ENCODE results near the gene TASP1. TPM values are rescaled to one million over a fixed set of nuclear protein-coding genes. Genes with fewer than 3 reads are reported as not detected.
"Not testable (repeated sequence)": the region's sequence is repeated elsewhere in the genome, so short reads cannot be mapped to it uniquely, and the experiment has no call there.

TASP1 gene
- total and polyA plus RNA-seq, 12 donors, result 3.6 to 13.0 (median 9.6) TPM

DNA sequence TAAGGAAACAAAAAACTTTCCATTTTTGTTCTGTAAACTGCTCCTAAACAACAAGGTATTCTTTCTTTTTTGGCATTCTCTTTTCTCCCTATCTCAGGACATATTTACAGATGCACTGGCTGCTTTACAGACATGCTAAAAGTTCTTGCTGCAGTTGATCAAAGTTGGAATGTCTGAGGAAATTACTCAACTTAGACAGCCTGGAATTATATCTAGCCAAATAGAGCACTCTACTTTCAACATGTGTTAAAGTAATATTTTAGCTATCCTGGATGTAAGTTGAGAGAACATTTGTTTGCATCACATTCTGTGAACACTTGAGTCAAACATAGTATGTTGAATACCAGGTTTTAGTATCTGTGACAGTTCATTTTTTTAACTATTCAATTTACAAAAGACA lies 24.8 kb downstream of the TASP1 start:
- TF ChIP-seq, protein P1, sequence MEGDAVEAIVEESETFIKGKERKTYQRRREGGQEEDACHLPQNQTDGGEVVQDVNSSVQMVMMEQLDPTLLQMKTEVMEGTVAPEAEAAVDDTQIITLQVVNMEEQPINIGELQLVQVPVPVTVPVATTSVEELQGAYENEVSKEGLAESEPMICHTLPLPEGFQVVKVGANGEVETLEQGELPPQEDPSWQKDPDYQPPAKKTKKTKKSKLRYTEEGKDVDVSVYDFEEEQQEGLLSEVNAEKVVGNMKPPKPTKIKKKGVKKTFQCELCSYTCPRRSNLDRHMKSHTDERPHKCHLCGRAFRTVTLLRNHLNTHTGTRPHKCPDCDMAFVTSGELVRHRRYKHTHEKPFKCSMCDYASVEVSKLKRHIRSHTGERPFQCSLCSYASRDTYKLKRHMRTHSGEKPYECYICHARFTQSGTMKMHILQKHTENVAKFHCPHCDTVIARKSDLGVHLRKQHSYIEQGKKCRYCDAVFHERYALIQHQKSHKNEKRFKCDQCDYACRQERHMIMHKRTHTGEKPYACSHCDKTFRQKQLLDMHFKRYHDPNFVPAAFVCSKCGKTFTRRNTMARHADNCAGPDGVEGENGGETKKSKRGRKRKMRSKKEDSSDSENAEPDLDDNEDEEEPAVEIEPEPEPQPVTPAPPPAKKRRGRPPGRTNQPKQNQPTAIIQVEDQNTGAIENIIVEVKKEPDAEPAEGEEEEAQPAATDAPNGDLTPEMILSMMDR (IDR thresholded peaks at IDR 0.05), result no peak
- TF ChIP-seq POLR2A (IDR thresholded peaks at IDR 0.05), result no peak
- intact Hi-C loops (cut with DNase I), result no loop called here
- Histone ChIP-seq H3K27me3 (no peaks in the 10 kb centered on the region), H3K27ac (no peak overlapping the region), H3K4me3 (no peak overlapping the region), H3K36me3 (replicated peaks in 1 of 2) (no peaks in the 10 kb centered on the region), H3K4me1 (replicated peaks in 1 of 2) (peaks cover 0 to 6% of the 10 kb centered on the region in 2 donors), H3K9me3 (replicated peaks in 1 of 3) (no peaks in the 10 kb centered on the region)
- no peak for DNase-seq

DNA sequence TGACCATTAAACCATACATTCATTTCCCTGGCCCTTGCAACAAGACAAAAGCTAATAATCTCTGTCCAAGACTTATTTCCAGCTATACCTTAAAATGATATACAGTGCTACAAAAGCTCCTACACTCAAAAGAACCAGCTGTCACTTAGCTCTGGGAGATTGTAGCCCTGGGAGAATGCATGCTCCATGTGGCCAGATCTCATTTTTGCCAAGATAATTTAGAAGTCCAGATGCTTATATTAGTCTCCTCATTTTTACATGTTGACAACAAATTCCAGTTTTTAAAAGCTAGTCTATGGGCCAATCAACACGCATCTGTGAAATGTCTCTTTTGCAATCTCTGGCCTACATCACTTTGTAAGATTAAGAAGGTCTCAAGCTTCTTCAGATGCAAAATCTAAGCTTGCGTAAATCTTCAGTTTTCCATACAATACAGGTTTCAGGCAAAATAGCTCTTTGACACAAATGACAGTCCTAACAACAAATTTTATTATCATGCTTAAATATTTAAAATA lies 27.1 kb downstream of the TASP1 start:
- Histone ChIP-seq H3K27ac (no peak overlapping the region), H3K4me1 (replicated peaks in 1 of 2) (peaks cover 0 to 6% of the 10 kb centered on the region in 2 donors), H3K4me3 (no peak overlapping the region), H3K27me3 (no peaks in the 10 kb centered on the region), H3K36me3 (replicated peaks in 1 of 2) (no peaks in the 10 kb centered on the region), H3K9me3 (replicated peaks in 1 of 3) (no peaks in the 10 kb centered on the region)
- no peak for DNase-seq
- WGBS, 4 donors, result 97 to 100% (median 98%) methylated on average over 2 of the region's 2 CpGs
- TF ChIP-seq, protein P1 (IDR thresholded peaks at IDR 0.05), result no peak
- no peak for TF ChIP-seq POLR2A (IDR thresholded peaks at IDR 0.05)
- intact Hi-C loops (cut with DNase I), result no loop called here

DNA sequence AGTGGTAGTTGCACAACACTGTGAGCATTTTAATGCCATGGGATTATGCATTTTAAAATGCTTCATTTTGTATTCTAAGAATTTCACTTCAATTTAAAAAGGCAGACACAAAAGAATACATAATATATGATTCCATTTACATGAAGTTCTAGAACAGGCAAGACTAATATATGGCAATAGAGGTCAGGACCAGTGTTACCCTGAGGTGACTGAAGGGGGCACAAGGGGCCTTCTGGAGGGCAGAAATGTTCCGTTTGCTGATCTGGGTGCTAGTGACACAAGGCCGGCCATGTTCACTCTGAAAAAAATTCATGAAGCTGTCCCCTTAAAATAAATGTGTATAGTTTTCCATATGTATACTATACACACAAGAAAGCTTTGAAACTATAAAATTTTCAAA lies 28.5 kb downstream of the TASP1 start:
- WGBS, 4 donors, result 87 to 90% (median 88%) methylated on average over 2 of the region's 2 CpGs
- no peak for DNase-seq
- Histone ChIP-seq H3K4me3 (no peak overlapping the region), H3K36me3 (replicated peaks in 1 of 2) (no peaks in the 10 kb centered on the region), H3K27ac (no peak overlapping the region), H3K27me3 (no peaks in the 10 kb centered on the region), H3K4me1 (replicated peaks in 1 of 2) (peaks cover 0 to 6% of the 10 kb centered on the region in 2 donors), H3K9me3 (replicated peaks in 1 of 3) (no peaks in the 10 kb centered on the region)
- intact Hi-C loops (cut with DNase I), result no loop called here
- TF ChIP-seq, protein P1 (IDR thresholded peaks at IDR 0.05), result peak in 1 of 6 experiments; percentile 12
- no peak for TF ChIP-seq POLR2A (IDR thresholded peaks at IDR 0.05)

DNA sequence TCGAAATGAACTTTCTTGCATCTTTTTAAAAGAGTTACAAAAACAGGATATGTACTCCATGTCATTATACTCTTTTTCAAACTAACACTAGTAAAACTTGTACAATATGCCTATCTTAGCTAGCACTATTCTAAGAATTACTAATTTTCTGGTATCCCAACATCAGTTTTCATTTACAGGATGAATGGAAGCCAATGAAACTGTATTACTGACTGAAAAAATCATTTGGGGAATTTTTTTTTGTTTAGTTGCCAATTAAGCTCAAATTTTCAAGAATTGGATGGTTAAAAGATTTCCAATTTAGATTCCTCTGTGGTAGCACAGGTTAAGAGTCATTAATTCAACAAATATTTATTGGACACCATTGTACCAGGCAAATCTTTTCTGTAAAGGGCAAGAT lies 30.7 kb downstream of the TASP1 start:
- no peak overlapping the region for H3K4me3 ChIP-seq
- no peaks in the 10 kb centered on the region for H3K27me3 ChIP-seq
- intact Hi-C loops (cut with DNase I), result no loop called here
- no peak for TF ChIP-seq POLR2A (IDR thresholded peaks at IDR 0.05)
- TF ChIP-seq, protein P1 (IDR thresholded peaks at IDR 0.05), result no peak
- H3K27ac ChIP-seq, result no peak overlapping the region
- H3K4me1 ChIP-seq (replicated peaks in 1 of 2), result peaks cover 0 to 2% of the 10 kb centered on the region in 2 donors
- H3K9me3 ChIP-seq (replicated peaks in 1 of 3), result no peaks in the 10 kb centered on the region
- H3K36me3 ChIP-seq (replicated peaks in 1 of 2), result no peaks in the 10 kb centered on the region
- WGBS, 4 donors, result 95 to 100% (median 97%) methylated on average over 1 of the region's 1 CpG
- no peak for DNase-seq

DNA sequence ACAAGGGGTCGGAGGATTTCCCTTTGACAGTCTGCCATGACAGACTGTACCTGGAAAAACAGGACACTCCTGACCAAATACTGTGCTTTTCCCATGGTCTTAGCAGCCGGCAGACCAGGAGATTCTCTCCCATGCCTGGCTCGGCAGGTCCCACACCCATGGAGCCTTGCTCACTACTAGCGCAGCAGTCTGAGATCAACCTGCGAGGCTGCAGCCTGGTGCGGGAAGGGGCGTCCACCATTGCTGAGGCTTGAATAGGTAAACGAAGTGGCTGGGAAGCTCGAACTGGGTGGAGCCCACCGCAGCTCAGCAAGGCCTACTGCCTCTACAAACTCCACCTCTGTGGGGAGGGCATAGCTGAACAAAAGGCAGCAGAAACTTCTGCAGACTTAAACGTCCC lies 45.3 kb downstream of the TASP1 start:
- intact Hi-C loops (cut with DNase I); H3K4me1 ChIP-seq (replicated peaks in 1 of 2); H3K27me3 ChIP-seq; H3K27ac ChIP-seq; DNase-seq; H3K9me3 ChIP-seq (replicated peaks in 1 of 3); H3K36me3 ChIP-seq (replicated peaks in 1 of 2); H3K4me3 ChIP-seq: not testable (repeated sequence)
- 90 to 96% (median 95%) methylated on average over 2 to 11 of the region's 11 CpGs for WGBS, 4 donors
